HCT116 (cell line): ENCODE data around the gene THOC6.

Experiments
- ATF3 ChIP-seq: IDR thresholded peaks from 2 replicates; pipeline ENCODE4 v1.6.1; 2012
- CTCF ChIP-seq, 3 experiments: fragments of 200-600 bp in 1 of 3; sonication (generic) in 1 of 3; IDR thresholded peaks in 2 of 3; conservative IDR thresholded peaks in 1 of 3; 2 replicates each; pipeline ENCODE4 v1.5.1; 2012 to 2017; ENCODE audit warnings: low read depth in 2 of 3, low read length in 2 of 3, antibody characterized with exemption in 1 of 3, borderline replicate concordance in 1 of 3, control low read depth in 1 of 3, mild to moderate bottlenecking in 1 of 3, mixed read lengths in 1 of 3, mixed run types in 1 of 3, moderate library complexity in 1 of 3; ENCODE audit not compliant: insufficient read depth in 1 of 3
- POLR2AphosphoS5 ChIP-seq: IDR thresholded peaks from 2 replicates; pipeline ENCODE4 v1.6.1; 2011; ENCODE audit warnings: mild to moderate bottlenecking, low read depth, low read length, moderate library complexity
- RAD21 ChIP-seq: IDR thresholded peaks from 2 replicates; pipeline ENCODE4 v1.6.1; 2012; ENCODE audit warnings: low read depth, mild to moderate bottlenecking
- SIN3A ChIP-seq: IDR thresholded peaks from 2 replicates; pipeline ENCODE4 v1.6.1; 2012; ENCODE audit warnings: low read depth
- YY1 ChIP-seq: IDR thresholded peaks from 2 replicates; pipeline ENCODE4 v1.6.1; 2011; ENCODE audit warnings: low read length, low read depth, moderate library complexity, mild to moderate bottlenecking; ENCODE audit not compliant: insufficient replicate concordance; ENCODE audit errors: extremely low read depth

GRCh38 chr16:2996298-2996697 is 27.5 kb upstream of the THOC6 start:
- TF ChIP-seq YY1: no peak
- no peak for TF ChIP-seq CTCF (IDR thresholded peaks at IDR 0.05 in 2 of 3, conservative IDR thresholded peaks at IDR 0.05 in 1 of 3; ENCODE audit: borderline replicate concordance in 1 of 3, insufficient read depth in 1 of 3, low read depth in 2 of 3, low read length in 2 of 3)
- no peak for TF ChIP-seq SIN3A
- no peak for TF ChIP-seq POLR2AphosphoS5
- TF ChIP-seq ATF3: no peak
- no peak for TF ChIP-seq RAD21
